Neural cell (in vitro differentiated cells): Measurements from ENCODE around the gene DDX24.

Source experiments
- CTCF ChIP-seq: fragments of 450-650 bp; IDR thresholded peaks from 2 replicates; pipeline ENCODE4 v1.5.1; 2014; ENCODE audit warnings: antibody characterized with exemption, mild to moderate bottlenecking, moderate library complexity; ENCODE audit not compliant: poor library complexity, severe bottlenecking
- MXI1 ChIP-seq: fragments of 450-650 bp; conservative IDR thresholded peaks from 2 replicates; pipeline ENCODE4 v1.6.1; 2014; ENCODE audit warnings: antibody characterized with exemption, mild to moderate bottlenecking; ENCODE audit not compliant: poor library complexity, severe bottlenecking

- TF ChIP-seq CTCF (no peak), MXI1 (no peak)
Observed at GRCh38 chr14:94087891-94088290, 6.9 kb upstream of the DDX24 start.
